Regular cardiac myocyte (primary cell): ENCODE data around the gene COPB2. TPM values are rescaled to one million over a fixed set of nuclear protein-coding genes. Genes with fewer than 3 reads are reported as not detected.

Experiments
- total RNA-seq: library from RNA; depleted of rRNA; stranded (reverse); fragments of >200 nt; gene quantifications from 2 replicates; pipeline ENCODE4 v1.2.3, GENCODE V29; 2014

The COPB2 gene
- 288 and 423 TPM in 2 replicates for total RNA-seq

GRCh38 chr3:139389552-139390368, at the start of gene COPB2:
Gene COPB2, minus strand, starts transcription at chr3:139389647. Its CDS starts 97 bp downstream, at chr3:139389550.

DNA sequence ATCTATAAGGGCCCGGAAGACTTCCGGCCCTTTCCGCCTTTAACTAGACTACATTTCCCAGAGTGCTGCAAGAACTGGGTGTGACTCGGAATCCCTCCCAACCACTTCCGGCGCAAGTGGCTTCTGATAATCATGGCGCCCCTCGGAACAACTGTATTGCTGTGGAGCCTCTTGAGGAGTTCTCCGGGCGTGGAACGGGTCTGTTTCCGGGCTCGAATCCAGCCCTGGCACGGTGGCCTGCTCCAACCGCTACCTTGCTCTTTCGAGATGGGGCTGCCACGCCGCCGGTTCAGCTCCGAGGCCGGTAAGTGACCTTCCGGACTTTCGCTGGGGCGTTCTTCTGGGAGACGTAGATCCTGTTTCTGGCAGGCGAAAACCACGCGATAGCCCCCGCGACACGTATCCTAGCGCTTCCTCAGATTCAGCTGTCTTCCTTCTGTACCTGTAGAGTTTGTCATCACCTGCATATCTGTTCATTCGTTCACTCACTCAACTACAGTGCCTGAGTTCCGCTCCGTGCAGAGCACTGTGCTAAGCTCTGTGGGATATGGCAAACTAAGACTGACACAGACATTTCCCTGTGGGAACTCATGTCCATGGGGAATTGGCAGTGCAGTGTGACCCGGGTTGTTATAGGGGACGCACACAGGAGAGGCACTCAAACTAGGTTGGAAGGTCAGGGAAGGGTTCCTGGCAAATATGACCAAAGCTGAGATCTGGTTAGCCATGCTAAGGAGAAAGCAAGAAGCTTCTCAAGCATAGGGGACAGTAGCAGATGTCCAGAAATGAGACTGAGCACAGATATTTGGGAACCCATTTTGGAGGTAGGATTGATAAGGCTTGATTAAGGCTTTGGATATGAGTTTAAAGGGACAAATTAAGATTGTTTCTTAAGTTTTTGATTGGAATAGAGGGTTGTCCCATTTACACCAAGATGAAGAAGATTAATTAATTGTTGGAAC, 45.3 kb downstream of the COPB2 start, which contains the start of gene MRPS22:
MRPS22 (plus strand) TSS at position 126 of the 962 bp plus-strand sequence; CDS start at position 133, 7 bp downstream.

Other genes with a start within 250 kb of the COPB2 start
- gene MRPS22, start 45.6 kb downstream of the COPB2 start, total RNA-seq, result 62.6 and 86.1 TPM in 2 replicates
- not detected in 2 replicates for gene RBP2, start 86.9 kb upstream of the COPB2 start, total RNA-seq
- 3.6 and 7.0 TPM in 2 replicates for gene RBP1, start 150.1 kb upstream of the COPB2 start, total RNA-seq